CD14-positive monocyte (primary cell): ENCODE measurements around the gene OR8B8. TPM values are rescaled to one million over a fixed set of nuclear protein-coding genes. Genes with fewer than 3 reads are reported as not detected.

Experiments
- DNase-seq, 3 donors: peaks; one replicate each; pipeline ENCODE4 v3.0.0-alpha.2; 2011 to 2022
- H2AFZ ChIP-seq: 2 replicates; pipeline ENCODE4 v1.6.0; 2012; ENCODE audit warnings: mild to moderate bottlenecking, low read depth, low read length, inconsistent platforms; ENCODE audit not compliant: insufficient read depth, poor library complexity, severe bottlenecking
- H3K27ac ChIP-seq, 2 donors: 1 replicate in 1 of 2; 2 replicates in 1 of 2; pipeline ENCODE4 v1.5.1; 2012 to 2013; ENCODE audit warnings: low read length in 2 of 2, control low read depth in 1 of 2, inconsistent platforms in 1 of 2, low read depth in 1 of 2, mild to moderate bottlenecking in 1 of 2
- H3K27me3 ChIP-seq, 2 donors: one replicate each; pipeline versions ENCODE4 v1.6.0 to v1.6.1; 2011 to 2013; ENCODE audit warnings: low read length in 2 of 2; ENCODE audit not compliant: control insufficient read depth in 2 of 2, insufficient read depth in 2 of 2
- H3K36me3 ChIP-seq, 2 donors: replicated peaks in 1 of 2; 1 replicate in 1 of 2; 2 replicates in 1 of 2; pipeline versions ENCODE4 v1.5.1 to v1.6.1; 2012 to 2013; ENCODE audit warnings: low read length in 2 of 2, control low read depth in 1 of 2, inconsistent platforms in 1 of 2, mild to moderate bottlenecking in 1 of 2; ENCODE audit not compliant: insufficient read depth in 2 of 2, control insufficient read depth in 1 of 2
- H3K4me1 ChIP-seq, 2 donors: 1 replicate in 1 of 2; 2 replicates in 1 of 2; pipeline versions ENCODE4 v1.5.1 to v1.6.1; 2012 to 2013; ENCODE audit warnings: low read length in 2 of 2, control low read depth in 1 of 2, inconsistent platforms in 1 of 2, mild to moderate bottlenecking in 1 of 2, moderate library complexity in 1 of 2; ENCODE audit not compliant: insufficient read depth in 2 of 2, control insufficient read depth in 1 of 2
- H3K4me2 ChIP-seq: replicated peaks from 2 replicates; pipeline ENCODE3; 2012; ENCODE audit warnings: low read length, moderate library complexity, mild to moderate bottlenecking; ENCODE audit not compliant: poor library complexity, severe bottlenecking; ENCODE audit errors: extremely low read depth
- H3K4me3 ChIP-seq, 3 experiments: fragments of 200-600 bp in 1 of 3; sonication (generic) in 1 of 3; replicated peaks in 1 of 3; 1 replicate in 2 of 3; 2 replicates in 1 of 3; pipeline ENCODE4 v1.5.1; 2011 to 2013; ENCODE audit warnings: low read length in 3 of 3, mild to moderate bottlenecking in 3 of 3, control low read depth in 2 of 3, low read depth in 2 of 3, inconsistent platforms in 1 of 3, moderate library complexity in 1 of 3
- H3K79me2 ChIP-seq: 2 replicates; pipeline ENCODE4 v1.6.0; 2012; ENCODE audit warnings: mild to moderate bottlenecking, control low read depth, inconsistent platforms, low read length, moderate library complexity; ENCODE audit not compliant: insufficient read depth
- H3K9ac ChIP-seq: 2 replicates; pipeline ENCODE4 v1.6.0; 2017; ENCODE audit warnings: low read length, mild to moderate bottlenecking; ENCODE audit not compliant: insufficient read depth, poor library complexity, severe bottlenecking
- H3K9me3 ChIP-seq, 2 donors: replicated peaks in 1 of 2; 1 replicate in 1 of 2; 2 replicates in 1 of 2; pipeline versions ENCODE4 v1.5.1 to v1.6.1; 2012 to 2013; ENCODE audit warnings: low read length in 2 of 2, control low read depth in 1 of 2; ENCODE audit not compliant: control insufficient read depth in 1 of 2, insufficient read depth in 1 of 2
- H4K20me1 ChIP-seq: 2 replicates; pipeline ENCODE4 v1.6.0; 2012; ENCODE audit warnings: mild to moderate bottlenecking, low read length, control low read depth, moderate library complexity; ENCODE audit not compliant: insufficient read depth
- H3K27ac Mint-ChIP-seq, 7 donors: one replicate each; pipeline ENCODE4 v1.8.0; 2020; ENCODE audit warnings: mild to moderate bottlenecking in 7 of 7, mixed read lengths in 7 of 7, moderate library complexity in 6 of 7, inconsistent platforms in 2 of 7
- H3K27me3 Mint-ChIP-seq, 3 donors: one replicate each; pipeline ENCODE4 v1.8.0; 2021 to 2022; ENCODE audit warnings: low read depth in 3 of 3, mild to moderate bottlenecking in 3 of 3, mixed read lengths in 3 of 3, moderate library complexity in 3 of 3, inconsistent platforms in 1 of 3
- H3K36me3 Mint-ChIP-seq, 2 donors: one replicate each; pipeline ENCODE4 v1.8.0; 2020; ENCODE audit warnings: mixed read lengths in 2 of 2, inconsistent platforms in 1 of 2, mild to moderate bottlenecking in 1 of 2
- H3K4me1 Mint-ChIP-seq: one replicate; pipeline ENCODE4 v1.8.0; 2020; ENCODE audit warnings: mild to moderate bottlenecking, mixed read lengths
- H3K4me3 Mint-ChIP-seq, 2 donors: one replicate each; pipeline ENCODE4 v1.8.0; 2020; ENCODE audit warnings: mild to moderate bottlenecking in 2 of 2, mixed read lengths in 2 of 2, moderate library complexity in 1 of 2
- H3K9me3 Mint-ChIP-seq, 7 donors: one replicate each; pipeline ENCODE4 v1.8.0; 2020 to 2022; ENCODE audit warnings: mixed read lengths in 7 of 7, mild to moderate bottlenecking in 6 of 7, moderate library complexity in 6 of 7, inconsistent platforms in 2 of 7
- WGBS: methylation state at CpG from one replicate; pipeline ENCODE4 v1.1.5; 2013; ENCODE audit warnings: missing lambda C conversion rate; ENCODE audit not compliant: insufficient coverage; 5-methylcytosine and 5-hydroxymethylcytosine counted together
- intact Hi-C, 2 donors: fragments of 100-400 bp; cut with micrococcal nuclease; formaldehyde crosslinking; loops; one replicate each; pipeline versions ENCODE4 v1.15.0 to v1.15.1; 2023
- polyA plus RNA-seq, 3 donors: library from polyadenylated mRNA; depleted of rRNA in 1 of 3; unstranded in 2 of 3; stranded (reverse) in 1 of 3; fragments of 300-500 nt in 2 of 3; fragments of >200 nt in 1 of 3; fragmentation: Illumina TruSeq in 2 of 3; gene quantifications; 1 replicate in 2 of 3; 2 replicates in 1 of 3; pipeline ENCODE4 v1.2.3, GENCODE V29; 2012 to 2021
- TF ChIP-seq, protein P1 (sequence below): fragments of 200-600 bp; IDR thresholded peaks from one replicate; pipeline ENCODE4 v1.8.0; 2022; ENCODE audit warnings: antibody characterized with exemption, mild to moderate bottlenecking

Gene OR8B8
- polyA plus RNA-seq, 3 donors = not detected

- peaks cover 0 to 3% (median 0%) of the 10 kb centered on the region in 3 donors for H3K27me3 Mint-ChIP-seq
- Histone ChIP-seq H3K4me1 (no peaks in the 10 kb centered on the region), H3K4me3 (no peak overlapping the region), H3K9ac (no peak overlapping the region), H3K4me2 (no peak overlapping the region), H3K27me3 (no peaks in the 10 kb centered on the region), H3K27ac (no peak overlapping the region), H3K36me3 (no peaks in the 10 kb centered on the region), H3K79me2 (no peaks in the 10 kb centered on the region), H2AFZ (no peak overlapping the region), H3K9me3 (no peaks in the 10 kb centered on the region), H4K20me1 (no peaks in the 10 kb centered on the region)
- H3K36me3 Mint-ChIP-seq = no peaks in the 10 kb centered on the region
- H3K4me1 Mint-ChIP-seq = no peaks in the 10 kb centered on the region
- 100% methylated on average over 2 of the region's 4 CpGs for WGBS
- TF ChIP-seq, protein P1, sequence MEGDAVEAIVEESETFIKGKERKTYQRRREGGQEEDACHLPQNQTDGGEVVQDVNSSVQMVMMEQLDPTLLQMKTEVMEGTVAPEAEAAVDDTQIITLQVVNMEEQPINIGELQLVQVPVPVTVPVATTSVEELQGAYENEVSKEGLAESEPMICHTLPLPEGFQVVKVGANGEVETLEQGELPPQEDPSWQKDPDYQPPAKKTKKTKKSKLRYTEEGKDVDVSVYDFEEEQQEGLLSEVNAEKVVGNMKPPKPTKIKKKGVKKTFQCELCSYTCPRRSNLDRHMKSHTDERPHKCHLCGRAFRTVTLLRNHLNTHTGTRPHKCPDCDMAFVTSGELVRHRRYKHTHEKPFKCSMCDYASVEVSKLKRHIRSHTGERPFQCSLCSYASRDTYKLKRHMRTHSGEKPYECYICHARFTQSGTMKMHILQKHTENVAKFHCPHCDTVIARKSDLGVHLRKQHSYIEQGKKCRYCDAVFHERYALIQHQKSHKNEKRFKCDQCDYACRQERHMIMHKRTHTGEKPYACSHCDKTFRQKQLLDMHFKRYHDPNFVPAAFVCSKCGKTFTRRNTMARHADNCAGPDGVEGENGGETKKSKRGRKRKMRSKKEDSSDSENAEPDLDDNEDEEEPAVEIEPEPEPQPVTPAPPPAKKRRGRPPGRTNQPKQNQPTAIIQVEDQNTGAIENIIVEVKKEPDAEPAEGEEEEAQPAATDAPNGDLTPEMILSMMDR = no peak
- no peak for DNase-seq
- no peak overlapping the region for H3K4me3 Mint-ChIP-seq
- intact Hi-C loops = no loop called here
- peaks cover 0 to 5% (median 0%) of the 10 kb centered on the region in 7 donors for H3K9me3 Mint-ChIP-seq
- H3K27ac Mint-ChIP-seq = no peak overlapping the region
Observed at GRCh38 chr11:124440608-124441007, 4.9 kb downstream of the OR8B8 start.

DNA sequence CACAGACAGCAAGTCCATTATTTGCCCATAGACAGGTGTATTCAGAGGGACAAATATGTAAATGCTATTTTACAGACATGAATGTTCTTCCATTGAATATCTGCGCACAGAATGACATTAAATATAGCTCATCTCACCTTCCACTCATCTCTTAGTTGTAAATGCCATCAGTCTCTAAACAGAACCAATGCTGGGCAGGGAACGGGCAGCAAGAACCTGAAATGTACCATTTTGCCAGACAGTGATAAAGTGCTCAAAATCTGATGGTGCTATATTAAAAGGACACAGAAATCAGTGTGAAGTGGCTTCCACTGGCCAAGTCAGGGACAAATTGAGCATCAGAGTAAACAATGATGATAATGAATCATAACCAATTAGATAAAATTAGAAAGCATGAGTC, 10.8 kb downstream of the OR8B8 start:
- DNase-seq = no peak
- no peaks in the 10 kb centered on the region for H3K27me3 ChIP-seq
- no peaks in the 10 kb centered on the region for H3K4me1 ChIP-seq
- Mint-ChIP-seq H3K4me3 (no peak overlapping the region), H3K4me1 (no peaks in the 10 kb centered on the region), H3K36me3 (no peaks in the 10 kb centered on the region), H3K9me3 (peaks cover 2 to 6% (median 2%) of the 10 kb centered on the region in 7 donors), H3K27me3 (peaks cover 0 to 3% (median 0%) of the 10 kb centered on the region in 3 donors), H3K27ac (no peak overlapping the region)
- no peaks in the 10 kb centered on the region for H3K9me3 ChIP-seq
- H3K4me2 ChIP-seq = no peak overlapping the region
- no peak overlapping the region for H2AFZ ChIP-seq
- intact Hi-C loops = no loop called here
- no peak overlapping the region for H3K4me3 ChIP-seq
- H3K36me3 ChIP-seq = no peaks in the 10 kb centered on the region
- no peaks in the 10 kb centered on the region for H4K20me1 ChIP-seq
- no peak overlapping the region for H3K9ac ChIP-seq
- no peak overlapping the region for H3K27ac ChIP-seq
- H3K79me2 ChIP-seq = no peaks in the 10 kb centered on the region
- TF ChIP-seq, protein P1 = no peak
- 90% methylated on average over 2 of the region's 2 CpGs for WGBS
